Stimulated activated CD4-positive, alpha-beta T cell treated with anti-CD3 and anti-CD28 coated beads, Interleukin-4, amount 100 ng/mL, for 48 hours (primary cell): Measurements from ENCODE around the gene NES.

Source experiments
- DNase-seq, 2 donors: peaks; one replicate each; pipeline ENCODE4 v3.0.0-alpha.2; 2020; ENCODE audit warnings: low read depth in 2 of 2

The NES gene

DNA sequence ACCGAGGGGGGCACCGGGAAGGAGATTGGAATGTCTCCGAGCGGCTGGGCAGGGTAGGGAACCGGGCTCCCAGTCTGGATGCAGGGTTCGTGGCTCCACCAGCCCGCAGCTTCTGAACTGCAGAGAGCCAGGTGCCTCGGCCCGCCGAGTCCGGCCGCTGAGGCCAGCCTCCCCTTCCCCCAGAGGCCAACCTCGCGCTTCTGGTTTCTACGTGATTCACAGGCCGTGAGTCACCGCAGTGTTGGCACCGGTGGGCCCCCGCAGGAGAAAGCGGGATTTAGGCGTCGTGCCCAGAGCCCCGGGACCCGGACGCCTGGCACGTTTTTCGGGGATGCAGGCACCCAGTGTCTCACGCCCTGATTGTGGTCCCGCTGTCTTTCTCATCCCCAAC lies 27.7 kb upstream of the NES start:
- DNase-seq: peak in 1 of 2 donors; percentile 38

GRCh38 chr1:156704166-156704711 lies 27.0 kb upstream of the NES start:
- DNase-seq: no peak

GRCh38 chr1:156703741-156704140 lies 26.5 kb upstream of the NES start:
- DNase-seq: no peak

DNA sequence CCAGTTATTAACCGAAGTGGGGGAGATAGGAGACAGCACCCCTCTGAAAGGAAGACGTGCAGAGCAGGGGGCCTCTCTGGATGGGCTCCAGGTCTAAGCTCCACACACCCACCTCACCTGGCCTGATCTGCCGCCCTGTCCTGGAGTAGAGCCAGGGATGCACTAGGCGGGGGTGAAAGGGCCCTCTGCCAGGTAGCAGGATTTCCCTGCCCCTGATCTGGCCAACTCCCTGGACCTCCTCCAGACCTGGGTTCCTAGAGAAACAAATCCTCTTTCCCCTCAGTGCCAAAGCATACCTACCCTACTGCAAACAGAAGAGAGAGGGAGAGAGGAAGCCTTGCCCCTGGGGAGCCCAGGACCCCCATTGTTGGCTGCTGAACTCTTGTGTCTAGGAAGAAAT lies 26.1 kb upstream of the NES start:
- no peak for DNase-seq

DNA sequence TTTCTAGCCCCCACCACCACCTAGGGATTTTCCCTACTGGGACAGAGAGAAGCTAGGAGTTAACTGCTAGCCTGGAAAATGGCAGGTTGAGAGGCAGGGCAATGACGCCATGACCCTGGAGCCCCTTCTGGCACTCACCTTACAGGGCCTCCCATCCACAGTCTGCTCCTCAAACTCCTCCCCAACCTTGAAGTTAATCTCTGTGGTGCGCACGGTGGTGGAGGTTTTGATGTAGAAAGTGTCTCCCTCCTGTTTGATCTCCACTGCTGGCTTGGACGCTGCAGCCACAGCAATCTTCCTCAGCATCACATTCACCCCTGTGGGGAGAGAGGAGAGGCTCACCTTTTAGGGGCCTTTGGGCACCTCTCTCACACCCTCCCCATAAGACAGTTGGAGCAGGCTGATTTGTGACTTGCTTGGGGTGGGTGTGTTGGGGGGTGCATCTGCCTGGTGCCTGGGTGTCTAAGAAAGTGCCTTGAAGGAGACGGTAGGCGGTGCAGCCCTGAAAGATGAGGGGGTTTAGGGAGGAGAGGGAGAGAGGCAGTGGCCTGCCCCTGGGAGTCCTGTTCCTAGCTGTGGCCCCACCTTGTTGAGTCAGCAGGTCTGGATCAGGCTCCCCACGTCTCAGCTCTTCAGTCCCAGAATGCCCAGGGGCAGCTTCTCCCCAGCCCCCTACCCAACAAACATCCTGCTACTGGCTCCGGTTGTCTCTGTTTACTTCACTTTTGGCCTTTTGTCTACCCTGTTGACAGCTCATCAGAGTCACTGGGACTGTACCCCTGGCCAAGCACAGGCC lies 23.7 kb upstream of the NES start:
- no peak for DNase-seq

DNA sequence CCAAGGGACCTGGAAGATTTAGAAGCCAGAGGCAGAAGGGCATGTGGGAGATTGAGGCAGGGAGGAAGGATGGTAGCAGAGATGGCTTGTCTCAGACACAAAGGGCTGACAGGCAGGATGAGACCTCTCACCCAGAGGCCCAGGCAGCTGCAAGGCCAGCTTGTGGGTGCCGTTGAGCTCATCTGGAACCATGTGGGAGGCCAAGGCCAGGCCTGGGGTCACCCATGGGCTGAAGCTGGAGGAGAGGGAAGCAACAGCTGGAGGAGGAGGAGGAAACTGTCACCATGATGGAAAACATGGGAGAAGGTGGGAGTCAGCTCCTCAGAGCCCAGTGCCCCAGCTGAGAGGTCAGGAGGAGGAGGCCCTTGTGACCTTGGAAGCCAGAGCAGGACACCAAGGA lies 21.8 kb upstream of the NES start:
- DNase-seq: no peak

GRCh38 chr1:156697481-156697880 lies 20.3 kb upstream of the NES start:
- DNase-seq: no peak

- no peak for DNase-seq
These were observed 19.5 kb upstream of the NES start for GRCh38 chr1:156696755-156697154.

DNA sequence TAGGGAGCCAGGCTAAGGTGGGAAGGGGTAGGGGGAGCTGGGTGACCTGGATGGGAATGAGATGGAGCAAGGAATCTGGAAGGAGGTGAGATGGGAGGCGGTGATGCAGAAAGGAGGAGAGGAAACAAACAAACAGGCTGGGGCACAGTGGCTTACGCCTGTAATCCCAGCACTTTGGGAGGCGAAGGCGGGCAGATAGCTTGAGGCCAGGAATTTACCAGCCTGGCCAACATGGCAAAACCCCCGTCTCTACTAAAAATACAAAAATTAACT lies 17.4 kb upstream of the NES start:
- DNase-seq: no peak

DNA sequence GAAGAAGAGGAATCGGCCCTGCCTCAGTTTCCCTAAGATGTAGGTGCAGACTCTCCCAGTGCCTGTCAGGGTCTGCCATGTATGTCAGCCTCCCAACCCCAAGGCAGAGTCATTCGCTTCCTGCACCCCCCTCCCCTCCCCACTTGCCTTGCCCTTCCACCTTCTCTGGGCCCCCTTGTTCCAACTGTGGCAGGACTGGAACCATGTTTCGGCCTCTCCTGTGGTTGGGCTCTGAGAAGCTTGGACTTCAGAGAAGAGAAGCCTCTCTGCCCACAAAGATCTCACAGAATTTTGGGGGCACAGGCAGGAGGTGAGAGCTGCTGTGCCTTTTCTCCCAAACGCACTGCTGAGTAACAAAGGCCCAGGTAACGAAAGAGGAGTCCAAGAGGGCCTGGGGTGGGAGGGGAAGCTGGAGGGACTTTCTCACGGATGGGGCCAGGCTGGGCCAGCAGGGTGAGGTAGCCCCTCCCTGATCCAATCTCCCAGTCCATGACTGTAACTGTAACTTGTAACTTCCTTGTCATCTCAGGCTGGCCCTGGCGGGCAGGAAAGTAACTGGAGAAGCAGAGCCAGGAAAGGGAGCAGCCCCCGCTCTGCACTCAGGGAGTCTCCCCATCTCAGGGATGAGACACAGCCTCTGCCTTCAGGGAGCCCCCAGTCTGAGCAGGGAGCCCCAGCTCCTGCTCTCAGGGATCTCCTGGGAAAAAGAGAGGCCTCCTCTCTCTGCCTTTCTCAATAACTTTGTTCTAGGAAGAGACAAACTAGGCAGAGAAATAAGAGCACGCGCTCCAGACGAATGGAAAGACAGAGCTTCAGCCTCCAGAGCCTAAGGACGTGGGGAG lies 16.9 kb upstream of the NES start:
- no peak for DNase-seq

DNA sequence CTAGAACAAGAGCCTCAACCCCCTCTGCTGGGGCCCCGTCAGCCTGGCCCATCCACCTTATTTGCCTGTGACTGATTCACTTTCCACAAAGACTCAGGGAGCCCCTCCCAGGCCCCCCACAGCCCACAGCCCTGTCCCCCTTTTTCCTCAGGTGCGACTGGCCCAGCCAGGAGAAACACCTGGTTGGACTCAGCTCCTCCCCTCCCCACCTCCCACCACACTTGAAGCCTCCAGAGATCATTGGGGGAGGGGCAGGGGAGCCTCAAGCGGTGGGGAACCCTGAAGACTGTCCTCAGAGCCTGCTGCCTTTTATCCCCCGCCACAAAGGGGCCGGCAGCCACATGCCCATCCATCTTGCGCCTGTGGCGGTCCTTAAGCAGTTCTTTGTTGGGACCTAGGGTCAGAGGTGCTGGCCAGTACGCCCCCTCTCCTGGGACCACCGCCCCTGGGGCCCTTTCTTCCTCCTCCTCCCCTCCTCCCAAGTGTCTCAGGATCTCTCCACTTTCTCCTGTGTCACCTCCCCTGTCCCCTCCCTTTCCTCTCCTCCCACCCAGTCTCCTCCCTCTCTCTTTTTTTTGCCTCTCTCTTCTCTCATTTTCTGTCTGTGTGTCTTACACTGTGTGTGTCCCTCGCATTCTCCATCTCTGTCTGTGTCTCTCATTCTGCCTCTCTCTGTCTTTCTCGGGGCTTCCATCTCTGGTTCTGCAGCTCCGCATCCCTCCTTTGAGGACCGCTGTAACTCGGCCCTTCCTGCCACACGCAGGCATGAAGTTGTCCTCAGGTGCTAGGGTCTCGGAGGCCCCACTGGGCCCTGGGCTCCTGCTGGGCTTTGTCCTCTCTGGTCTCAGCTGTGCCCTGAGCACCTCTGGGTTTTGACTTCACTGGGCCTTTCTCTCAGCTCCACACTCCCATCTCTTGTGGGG lies 16.0 kb upstream of the NES start:
- DNase-seq: no peak

- DNase-seq: no peak
These were observed 15.3 kb upstream of the NES start for GRCh38 chr1:156692441-156692924.

DNA sequence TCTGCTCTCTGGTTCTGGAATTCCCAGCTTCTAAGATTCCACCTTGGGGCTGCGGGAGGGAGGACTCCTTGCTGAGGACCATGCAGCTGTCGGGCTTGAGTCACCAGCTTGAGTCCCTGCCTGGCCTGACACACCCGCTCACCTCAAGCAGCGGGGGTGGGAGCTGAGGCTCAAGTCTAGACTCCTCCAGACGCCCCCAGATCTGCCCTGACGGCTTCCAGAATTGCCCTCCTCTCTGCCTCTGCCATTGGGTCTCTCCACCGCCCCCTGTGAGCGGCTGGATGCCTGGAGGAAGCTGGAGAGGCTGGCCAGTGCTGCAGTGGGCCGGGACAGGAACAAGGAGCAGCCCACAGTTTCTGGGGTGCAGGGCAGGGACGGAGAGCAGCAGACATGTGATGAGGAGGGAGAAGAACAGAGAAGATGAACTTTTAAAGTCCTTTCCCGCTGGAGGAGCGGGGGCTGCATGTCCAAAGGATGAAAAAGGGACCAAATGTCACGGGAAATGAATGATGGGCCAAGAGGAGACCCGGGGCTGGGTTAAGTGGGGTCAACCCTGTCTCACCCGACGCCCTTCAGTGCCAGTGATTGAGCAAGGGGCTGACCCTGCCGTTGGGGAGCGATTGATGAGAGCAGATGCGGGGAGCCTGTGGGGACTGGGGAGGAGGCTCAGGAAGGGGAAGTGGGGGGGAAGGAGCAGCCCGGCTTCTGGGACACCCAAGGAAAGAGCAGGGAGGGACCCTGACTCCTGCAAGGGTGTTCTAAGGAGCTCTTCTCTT lies 14.6 kb upstream of the NES start:
- DNase-seq: no peak

DNA sequence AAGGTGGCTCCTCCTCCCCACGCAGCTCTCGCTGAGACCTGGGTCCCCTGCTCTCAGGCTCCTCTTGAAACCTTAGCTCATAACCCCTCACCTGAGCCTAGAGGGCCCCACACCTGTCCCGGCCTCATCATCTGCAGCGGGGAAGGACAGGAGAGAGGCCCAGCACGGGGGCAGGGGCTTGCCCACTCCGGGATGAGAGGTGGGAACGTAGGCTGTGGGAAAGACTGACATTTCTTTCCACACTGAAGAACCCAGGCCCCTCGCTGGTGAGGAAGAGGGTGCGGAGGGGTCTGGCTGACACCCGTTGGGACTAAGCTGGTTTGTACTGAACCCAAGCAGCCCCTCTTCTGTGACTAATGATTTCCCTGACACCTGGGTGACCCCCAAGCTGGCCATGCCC lies 14.0 kb upstream of the NES start:
- DNase-seq: no peak

DNA sequence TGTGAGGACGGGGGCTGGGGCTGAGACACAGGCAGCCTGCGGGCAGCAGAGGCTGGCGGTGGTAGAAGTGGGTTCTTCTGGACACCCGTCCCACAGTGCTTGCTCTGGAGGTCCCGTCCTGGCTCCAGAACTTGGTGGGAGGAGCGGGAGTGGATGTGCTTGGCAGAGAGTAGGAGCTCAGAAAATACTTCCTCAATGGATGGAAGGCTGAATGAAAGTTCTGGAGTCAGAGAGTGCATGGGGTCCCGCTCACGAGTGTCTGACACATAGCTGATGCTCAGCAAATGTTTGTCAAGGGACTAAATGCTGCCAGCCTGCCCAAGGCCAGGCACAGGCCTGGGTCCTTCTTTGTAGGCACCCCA lies 13.4 kb upstream of the NES start:
- no peak for DNase-seq

DNA sequence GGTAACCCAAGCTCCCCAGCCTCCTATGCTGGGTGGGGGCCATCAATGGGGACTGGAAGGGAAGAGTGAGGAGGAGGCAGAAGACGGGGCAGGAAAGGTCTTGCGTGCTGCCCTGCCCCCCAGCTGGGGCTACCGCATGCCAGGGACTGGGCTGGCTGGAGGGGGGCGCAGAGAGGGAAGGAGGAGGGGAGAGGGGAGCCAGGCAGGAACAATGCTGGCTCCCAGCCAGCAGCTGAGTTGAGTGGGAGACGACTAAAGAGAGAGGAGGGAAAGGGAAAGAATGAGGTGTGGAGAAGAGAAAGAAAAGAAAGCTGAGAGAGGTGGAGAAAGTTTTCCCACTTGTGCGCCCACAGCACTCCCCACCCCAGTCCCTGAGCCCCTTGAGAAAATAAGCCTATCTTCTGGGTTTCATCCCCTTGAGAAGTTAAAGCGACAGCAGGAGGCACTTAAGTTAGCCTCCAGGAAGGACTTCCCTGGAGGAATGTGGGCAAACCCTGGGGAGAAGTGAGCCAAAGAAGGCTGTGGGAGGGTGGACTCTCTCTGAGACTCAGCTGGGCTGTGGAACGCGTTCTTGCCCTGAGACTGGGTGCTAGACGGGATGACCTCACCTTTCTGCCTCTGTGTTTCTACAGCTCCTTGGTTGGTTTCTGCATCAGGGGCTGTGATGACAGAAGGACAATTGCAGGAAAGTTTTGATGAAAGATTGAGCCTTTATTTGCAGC lies 12.9 kb upstream of the NES start:
- DNase-seq: no peak

- peak; percentile 61 to 65 for DNase-seq
These were observed 12.1 kb upstream of the NES start for GRCh38 chr1:156689035-156689952.

GRCh38 chr1:156684227-156684782 lies 7.1 kb upstream of the NES start:
- no peak for DNase-seq
